IPS DF 6.9 (cell line): ENCODE measurements around the gene CBR1.

Source experiments
- DNase-seq: peaks from one replicate; pipeline ENCODE4 v3.0.0-alpha.2; 2013; ENCODE audit warnings: low read depth, low spot score
- H3K27ac ChIP-seq: one replicate; pipeline ENCODE4 v1.5.1; 2013; ENCODE audit warnings: low read length, control low read depth
- H3K27me3 ChIP-seq: 2 replicates; pipeline ENCODE4 v1.6.1; 2013; ENCODE audit warnings: mild to moderate bottlenecking, low read length; ENCODE audit not compliant: control insufficient read depth, insufficient read depth
- H3K36me3 ChIP-seq: 2 replicates; pipeline ENCODE4 v1.6.1; 2013; ENCODE audit warnings: low read length; ENCODE audit not compliant: control insufficient read depth, insufficient read depth
- H3K4me1 ChIP-seq: 2 replicates; pipeline ENCODE4 v1.6.1; 2013; ENCODE audit warnings: low read length; ENCODE audit not compliant: control insufficient read depth, insufficient read depth
- H3K4me3 ChIP-seq: 2 replicates; pipeline ENCODE4 v1.5.1; 2013; ENCODE audit warnings: mild to moderate bottlenecking, low read length
- H3K9me3 ChIP-seq: 2 replicates; pipeline ENCODE4 v1.6.1; 2013; ENCODE audit warnings: low read length, inconsistent platforms; ENCODE audit not compliant: control insufficient read depth, insufficient read depth
- WGBS: extraction: QIAGEN DNeasy Blood & Tissue Kit; methylation state at CpG from one replicate; pipeline ENCODE4 v1.1.7; 2013; ENCODE audit warnings: mixed read lengths, missing lambda C conversion rate; ENCODE audit not compliant: insufficient read length, insufficient coverage; 5-methylcytosine and 5-hydroxymethylcytosine counted together

The CBR1 gene

DNA sequence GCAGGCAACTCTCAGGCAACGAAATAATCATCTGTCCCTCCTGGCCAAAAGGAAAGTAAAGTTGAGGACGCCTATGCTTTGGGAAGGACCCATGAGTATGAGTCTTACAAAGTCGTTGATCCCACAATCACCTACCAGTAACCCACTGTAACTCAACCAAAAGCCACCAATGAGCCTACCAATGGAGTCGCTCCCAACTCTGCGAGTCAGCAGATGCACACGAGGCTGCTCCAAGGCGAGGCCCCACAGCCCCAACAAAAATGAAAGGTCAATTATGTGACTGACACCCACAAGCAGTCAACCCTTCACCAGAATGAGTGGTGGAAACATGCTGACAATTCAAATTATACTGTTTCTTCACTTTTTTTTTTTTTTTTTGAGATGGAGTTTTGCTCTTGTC, 21.5 kb upstream of the CBR1 start:
- Histone ChIP-seq H3K4me3 (no peak overlapping the region), H3K9me3 (no peaks in the 10 kb centered on the region), H3K4me1 (no peaks in the 10 kb centered on the region), H3K36me3 (peaks cover 23% of the 10 kb centered on the region), H3K27me3 (no peaks in the 10 kb centered on the region), H3K27ac (no peak overlapping the region)
- WGBS: no CpG with 5 or more reads among the region's 7 CpGs
- DNase-seq: no peak

GRCh38 chr21:36052860-36053714, 16.7 kb upstream of the CBR1 start:
- peaks cover 36% of the 10 kb centered on the region for H3K36me3 ChIP-seq
- no peak overlapping the region for H3K4me3 ChIP-seq
- WGBS: no CpG with 5 or more reads among the region's 10 CpGs
- DNase-seq: no peak
- H3K9me3 ChIP-seq: no peaks in the 10 kb centered on the region
- no peak overlapping the region for H3K27ac ChIP-seq
- no peaks in the 10 kb centered on the region for H3K27me3 ChIP-seq
- H3K4me1 ChIP-seq: no peaks in the 10 kb centered on the region

DNA sequence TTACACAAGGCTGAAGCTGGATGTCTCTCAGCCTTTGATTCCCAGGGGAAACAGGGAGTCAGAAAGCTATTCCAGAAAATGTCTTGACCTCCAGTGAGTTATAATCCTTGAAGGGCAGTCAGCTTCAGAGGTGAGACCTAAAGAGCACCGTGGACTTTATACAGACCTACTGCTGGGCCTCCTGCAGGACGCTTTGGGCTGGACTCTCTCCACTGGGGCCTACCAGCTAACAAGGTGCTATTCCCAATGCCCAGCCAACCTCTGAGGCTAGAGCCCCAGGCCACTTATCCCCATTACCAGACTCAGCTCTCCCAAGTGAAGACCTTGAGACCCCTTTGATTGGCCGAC, 16.1 kb upstream of the CBR1 start:
- no peak overlapping the region for H3K27ac ChIP-seq
- no peak for DNase-seq
- H3K36me3 ChIP-seq: peaks cover 36% of the 10 kb centered on the region
- no peaks in the 10 kb centered on the region for H3K9me3 ChIP-seq
- no CpG with 5 or more reads among the region's 3 CpGs for WGBS
- no peak overlapping the region for H3K4me3 ChIP-seq
- H3K4me1 ChIP-seq: no peaks in the 10 kb centered on the region
- no peaks in the 10 kb centered on the region for H3K27me3 ChIP-seq

GRCh38 chr21:36055551-36055950, 14.3 kb upstream of the CBR1 start:
- Histone ChIP-seq H3K4me3 (no peak overlapping the region), H3K27me3 (no peaks in the 10 kb centered on the region), H3K4me1 (no peaks in the 10 kb centered on the region), H3K9me3 (no peaks in the 10 kb centered on the region), H3K36me3 (peaks cover 35% of the 10 kb centered on the region), H3K27ac (no peak overlapping the region)
- DNase-seq: no peak
- WGBS: no CpG with 5 or more reads among the region's 3 CpGs

DNA sequence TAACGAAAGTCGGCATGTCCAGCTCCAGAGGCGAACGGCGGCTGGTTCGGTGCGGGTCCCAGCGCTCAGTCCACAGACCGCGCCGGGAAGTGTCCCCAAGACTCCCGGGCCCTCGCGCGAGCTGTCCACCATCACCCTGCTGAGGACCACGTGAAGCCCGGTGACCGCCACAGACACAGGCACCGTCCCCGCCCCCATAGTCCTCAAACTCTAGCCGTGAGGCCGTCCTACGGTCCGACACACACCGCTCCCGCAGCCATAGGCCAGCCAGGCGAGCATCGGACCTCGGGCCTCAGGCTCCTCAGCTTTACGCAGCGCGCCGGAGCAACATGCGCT, 10.0 kb upstream of the CBR1 start:
- peaks cover 15% of the 10 kb centered on the region for H3K36me3 ChIP-seq
- DNase-seq: no peak
- peak overlapping the region; percentile 88; the same call in 1 of the 2 replicates for H3K4me3 ChIP-seq
- no peak overlapping the region for H3K27ac ChIP-seq
- no peaks in the 10 kb centered on the region for H3K9me3 ChIP-seq
- H3K27me3 ChIP-seq: no peaks in the 10 kb centered on the region
- no peaks in the 10 kb centered on the region for H3K4me1 ChIP-seq
- WGBS: no CpG with 5 or more reads among the region's 34 CpGs

GRCh38 chr21:36060159-36060921, 9.5 kb upstream of the CBR1 start, which contains the start of gene SETD4:
Gene SETD4 (minus strand): TSS chr21:36060526. CDS start chr21:36058888, 1,638 bp downstream.
- DNase-seq: peak; percentile 83
- no peaks in the 10 kb centered on the region for H3K4me1 ChIP-seq
- no peaks in the 10 kb centered on the region for H3K9me3 ChIP-seq
- H3K27me3 ChIP-seq: no peaks in the 10 kb centered on the region
- H3K27ac ChIP-seq: no peak within 1 kb of the TSS
- H3K4me3 ChIP-seq: peak within 1 kb of the TSS; percentile 88
- no CpG with 5 or more reads among the region's 57 CpGs for WGBS
- peaks cover 15% of the 10 kb centered on the region for H3K36me3 ChIP-seq

DNA sequence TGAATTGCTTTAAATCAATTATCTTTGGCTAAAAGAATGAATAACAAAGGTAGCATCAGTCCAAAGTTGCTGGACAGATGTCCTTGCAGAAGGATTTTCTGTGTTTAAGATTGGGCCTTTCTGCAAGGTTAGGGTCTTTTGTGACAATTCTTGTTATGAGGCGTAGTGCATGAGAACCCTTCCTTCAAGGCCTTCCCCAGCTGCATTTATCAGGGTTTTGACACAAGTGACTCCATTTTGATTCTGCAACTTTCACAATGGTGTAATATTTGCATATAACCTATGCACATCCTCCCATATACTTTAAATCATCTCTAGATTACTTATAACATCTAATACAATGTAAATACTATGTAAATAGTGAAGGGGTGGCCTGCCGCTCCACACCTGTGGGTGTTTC, 8.4 kb upstream of the CBR1 start:
- H3K27me3 ChIP-seq: no peaks in the 10 kb centered on the region
- H3K36me3 ChIP-seq: peaks cover 6% of the 10 kb centered on the region
- no peaks in the 10 kb centered on the region for H3K4me1 ChIP-seq
- WGBS: no CpG with 5 or more reads among the region's 2 CpGs
- DNase-seq: no peak
- H3K9me3 ChIP-seq: no peaks in the 10 kb centered on the region
- H3K27ac ChIP-seq: no peak overlapping the region
- no peak overlapping the region for H3K4me3 ChIP-seq

DNA sequence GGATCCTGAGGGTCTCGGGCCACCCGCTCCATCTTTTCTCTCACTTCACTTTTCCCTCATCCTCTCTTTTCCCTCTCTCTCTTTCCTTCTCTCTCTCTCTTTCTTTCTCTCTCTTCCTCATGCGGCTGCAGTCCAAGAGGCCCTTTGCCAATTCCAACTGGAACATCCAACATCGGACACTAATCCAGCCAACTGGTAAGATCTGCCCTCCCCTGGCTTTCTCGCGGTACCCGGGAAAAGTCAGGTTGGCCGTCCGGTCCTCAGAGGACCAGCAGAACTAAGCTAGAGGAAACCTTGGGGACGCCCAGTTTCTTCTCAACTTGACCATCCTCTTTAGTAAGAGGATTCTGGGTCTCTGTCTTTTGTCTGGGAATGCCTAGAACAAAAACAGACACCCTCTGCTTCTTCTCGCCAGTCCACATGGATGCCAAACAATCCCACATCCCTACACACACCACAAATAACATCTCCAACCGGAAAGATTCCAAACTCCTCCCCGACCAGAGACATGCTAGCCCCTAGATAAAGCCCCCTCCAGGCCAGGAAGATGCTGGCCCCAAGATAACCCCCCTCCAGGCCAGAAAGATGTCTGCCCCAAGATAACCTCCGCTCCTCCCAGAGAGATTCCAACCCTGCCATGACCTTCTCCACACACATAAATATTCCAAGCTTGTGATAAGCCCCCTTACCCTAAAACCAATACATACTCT, 6.3 kb upstream of the CBR1 start:
- no peak for DNase-seq
- Histone ChIP-seq H3K27ac (no peak overlapping the region), H3K4me1 (no peaks in the 10 kb centered on the region), H3K9me3 (no peaks in the 10 kb centered on the region), H3K4me3 (no peak overlapping the region), H3K27me3 (no peaks in the 10 kb centered on the region), H3K36me3 (no peaks in the 10 kb centered on the region)
- WGBS: 100% methylated on average over 2 of the region's 14 CpGs

GRCh38 chr21:36064085-36064460, 5.8 kb upstream of the CBR1 start:
- WGBS: no CpG with 5 or more reads among the region's 4 CpGs
- DNase-seq: no peak

DNA sequence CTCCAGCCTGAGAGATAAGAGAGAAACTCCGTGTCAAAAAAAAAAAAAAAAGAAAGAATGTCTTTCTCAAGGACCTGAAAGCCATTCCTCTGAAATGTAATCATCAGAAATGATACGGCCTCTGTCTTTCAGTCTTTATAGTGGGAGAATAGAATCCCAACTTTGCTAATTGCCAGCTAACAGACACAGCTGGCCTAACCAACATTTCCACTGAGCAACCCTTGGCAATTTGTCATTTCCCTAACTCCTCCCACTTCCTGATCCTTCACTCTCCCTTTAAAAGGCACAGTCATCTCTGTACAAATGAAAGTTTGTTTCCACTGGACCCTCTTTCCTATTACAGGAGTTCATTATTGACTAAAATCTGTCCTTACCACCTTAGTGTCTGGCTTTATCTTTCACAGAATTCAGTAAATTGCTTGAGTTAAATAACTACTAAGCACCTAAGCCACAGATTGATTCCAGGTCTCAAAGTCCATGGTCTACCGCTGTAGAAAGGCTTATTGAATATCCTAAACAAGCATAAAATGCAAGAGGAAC, 4.3 kb upstream of the CBR1 start:
- H3K27ac ChIP-seq: no peak overlapping the region
- no peak overlapping the region for H3K4me3 ChIP-seq
- H3K36me3 ChIP-seq: no peaks in the 10 kb centered on the region
- H3K4me1 ChIP-seq: no peaks in the 10 kb centered on the region
- no peak for DNase-seq
- WGBS: no CpG with 5 or more reads among the region's 3 CpGs
- H3K9me3 ChIP-seq: no peaks in the 10 kb centered on the region; the same call in 1 of the 2 replicates
- no peaks in the 10 kb centered on the region for H3K27me3 ChIP-seq

More at GRCh38 chr21:36064085-36064460, 5.8 kb upstream of the CBR1 start:
- no peaks in the 10 kb centered on the region for H3K36me3 ChIP-seq
- H3K27ac ChIP-seq: no peak overlapping the region
- no peaks in the 10 kb centered on the region; the same call in 1 of the 2 replicates for H3K9me3 ChIP-seq
- no peaks in the 10 kb centered on the region for H3K27me3 ChIP-seq
- no peak overlapping the region for H3K4me3 ChIP-seq
- H3K4me1 ChIP-seq: no peaks in the 10 kb centered on the region
